WTC11 (cell line): ENCODE results near the gene FNBP1L.

Experiments used
- CTCF ChIP-seq: fragments of 200-600 bp; IDR thresholded peaks from 2 replicates; pipeline ENCODE4 v1.8.0; 2022; ENCODE audit warnings: antibody characterized with exemption
- KAT7 ChIP-seq: sonication (generic); formaldehyde crosslinking; IDR thresholded peaks from 2 replicates; pipeline ENCODE4 v1.8.1; 2023; ENCODE audit warnings: missing genetic modification reagents, mild to moderate bottlenecking, borderline replicate concordance
- ZNF317 ChIP-seq: sonication (generic); formaldehyde crosslinking; IDR thresholded peaks from 2 replicates; pipeline ENCODE4 v1.8.1; 2023; ENCODE audit warnings: low read depth, mild to moderate bottlenecking, moderate library complexity, missing genetic modification reagents, borderline replicate concordance
- TF ChIP-seq, protein P1 (sequence below): sonication (generic); formaldehyde crosslinking; IDR thresholded peaks from 2 replicates; pipeline ENCODE4 v1.8.0; 2022; ENCODE audit warnings: mild to moderate bottlenecking, missing genetic modification reagents

- no peak for TF ChIP-seq CTCF
- TF ChIP-seq ZNF317, result no peak
- TF ChIP-seq KAT7 (CRISPR knock-in tag), result no peak
- TF ChIP-seq, protein P1, sequence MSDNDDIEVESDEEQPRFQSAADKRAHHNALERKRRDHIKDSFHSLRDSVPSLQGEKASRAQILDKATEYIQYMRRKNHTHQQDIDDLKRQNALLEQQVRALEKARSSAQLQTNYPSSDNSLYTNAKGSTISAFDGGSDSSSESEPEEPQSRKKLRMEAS (CRISPR knock-in tag), result no peak
Observed at GRCh38 chr1:93567255-93567918, 119.5 kb downstream of the FNBP1L start.
